ENCODE data around the gene ACVR1.

Gene ACVR1

DNA sequence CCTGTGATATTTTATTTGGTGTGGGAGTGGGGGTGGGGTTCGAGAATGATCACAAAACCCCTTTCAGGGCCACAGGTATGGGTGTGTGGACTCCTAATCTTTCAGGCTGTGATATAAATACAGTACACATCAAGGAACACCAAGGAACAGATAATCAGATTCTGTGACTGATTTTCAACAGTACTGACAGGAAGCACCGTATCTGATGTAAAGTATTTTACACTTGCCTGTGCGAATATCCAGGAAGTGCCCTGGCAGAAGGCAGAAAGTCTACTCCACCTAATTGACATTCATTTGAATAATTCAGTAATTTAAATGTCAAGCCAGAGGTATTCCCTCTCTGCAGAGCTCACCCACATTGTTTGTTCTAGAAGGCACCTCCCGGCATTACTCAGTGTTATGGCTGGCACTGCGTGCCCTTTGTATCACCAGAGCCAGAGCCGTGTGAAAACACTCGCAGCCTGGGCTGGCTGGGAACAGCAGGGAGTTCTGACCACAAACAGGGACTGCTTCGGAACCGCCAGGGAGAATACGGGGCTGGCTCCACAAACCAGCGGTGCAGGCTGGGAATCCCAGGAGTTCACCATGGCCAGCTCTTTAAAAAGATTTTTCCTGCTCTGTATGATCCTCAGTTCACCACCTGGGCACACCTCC, 91.8 kb downstream of the ACVR1 start:
- no peak for TF ChIP-seq CTCF (conservative IDR thresholded peaks at IDR 0.05; ENCODE audit: control insufficient read depth, insufficient read depth, low read depth, low read length)
- H3K4me3 ChIP-seq (ENCODE audit: control insufficient read depth, low read depth, low read length): no peak overlapping the region
- peak; percentile 50 for DNase-seq (ENCODE audit: low read depth)

GRCh38 chr2:157783245-157783644, 92.9 kb downstream of the ACVR1 start:
- DNase-seq (ENCODE audit: low read depth): no peak
- TF ChIP-seq CTCF (conservative IDR thresholded peaks at IDR 0.05; ENCODE audit: control insufficient read depth, insufficient read depth, low read depth, low read length): no peak
- no peak overlapping the region for H3K4me3 ChIP-seq (ENCODE audit: control insufficient read depth, low read depth, low read length)

- TF ChIP-seq CTCF (conservative IDR thresholded peaks at IDR 0.05; ENCODE audit: control insufficient read depth, insufficient read depth, low read depth, low read length): peak; percentile 45
- peak; percentile 41 for DNase-seq (ENCODE audit: low read depth)
- no peak overlapping the region for H3K4me3 ChIP-seq (ENCODE audit: control insufficient read depth, low read depth, low read length)
Observed at GRCh38 chr2:157782057-157782845, 93.9 kb downstream of the ACVR1 start.

DNA sequence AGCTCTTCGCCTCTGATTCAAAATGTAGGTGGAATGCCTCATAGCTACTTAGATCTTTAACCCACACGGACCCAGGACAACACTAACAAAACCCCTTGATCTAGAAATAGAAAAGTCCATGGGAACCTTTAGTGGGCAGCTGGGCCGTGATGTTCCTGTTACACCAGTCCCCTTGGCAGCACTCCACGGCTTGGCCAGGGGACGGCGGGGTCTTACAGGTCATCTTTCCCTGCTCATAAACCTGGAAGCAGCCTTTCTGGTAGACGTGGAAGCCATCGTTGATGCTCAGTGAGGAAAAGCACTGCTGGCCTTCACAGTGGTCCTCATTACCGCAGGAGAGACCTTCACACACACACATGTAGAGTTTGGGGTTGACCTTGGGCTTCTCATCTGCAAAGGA, 95.9 kb downstream of the ACVR1 start:
- no peak for DNase-seq (ENCODE audit: low read depth)
- H3K4me3 ChIP-seq (ENCODE audit: control insufficient read depth, low read depth, low read length): no peak overlapping the region
- TF ChIP-seq CTCF (conservative IDR thresholded peaks at IDR 0.05; ENCODE audit: control insufficient read depth, insufficient read depth, low read depth, low read length): no peak

DNA sequence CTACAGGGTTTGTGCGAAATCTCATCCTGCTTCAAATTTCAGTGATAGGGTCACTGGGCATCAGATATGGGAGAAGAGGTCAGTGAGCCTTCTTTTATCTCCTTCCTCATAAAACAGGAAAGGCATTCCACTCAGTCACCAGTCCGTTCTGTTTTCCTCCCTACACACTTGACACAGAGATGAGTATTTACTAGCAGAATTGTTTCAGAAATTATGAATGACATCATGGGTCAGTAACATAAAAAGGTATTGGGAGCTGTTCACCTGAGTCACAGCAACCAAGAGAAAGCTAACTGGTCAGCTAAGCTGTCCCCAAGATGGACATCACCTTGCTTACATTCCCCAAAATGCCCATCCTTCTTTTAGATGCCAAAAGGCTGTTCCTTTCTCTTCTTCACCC, 96.3 kb downstream of the ACVR1 start:
- H3K4me3 ChIP-seq (ENCODE audit: control insufficient read depth, low read depth, low read length): no peak overlapping the region
- no peak for TF ChIP-seq CTCF (conservative IDR thresholded peaks at IDR 0.05; ENCODE audit: control insufficient read depth, insufficient read depth, low read depth, low read length)
- DNase-seq (ENCODE audit: low read depth): no peak

DNA sequence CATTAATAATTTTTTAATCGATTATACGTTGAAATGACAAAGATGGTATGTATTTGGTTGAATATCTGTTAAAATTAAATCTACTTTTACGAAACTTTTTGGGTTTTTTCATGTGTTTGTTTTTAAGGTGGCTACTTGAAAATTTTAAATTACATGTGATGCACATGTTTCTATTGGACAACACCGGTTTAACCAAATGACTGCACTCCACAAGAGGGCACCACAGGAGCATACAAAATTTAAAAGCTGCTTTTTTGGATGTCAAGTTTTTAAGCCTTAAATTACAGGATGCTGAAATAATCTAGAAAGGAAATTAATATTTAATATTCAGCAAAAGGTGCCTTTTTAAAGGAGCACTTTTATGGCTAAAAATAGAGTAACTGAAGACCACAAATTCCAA, 98.7 kb downstream of the ACVR1 start:
- H3K4me3 ChIP-seq (ENCODE audit: control insufficient read depth, low read depth, low read length): no peak overlapping the region
- peak; percentile 66 for TF ChIP-seq CTCF (conservative IDR thresholded peaks at IDR 0.05; ENCODE audit: control insufficient read depth, insufficient read depth, low read depth, low read length)
- peak; percentile 71 for DNase-seq (ENCODE audit: low read depth)

All from fibroblast of mammary gland (primary cell).